Panc1 (cell line): ENCODE data around the gene INVS.

Experiments
- POLR2AphosphoS5 ChIP-seq: IDR thresholded peaks from 2 replicates; pipeline ENCODE4 v1.6.1; 2012; ENCODE audit warnings: mild to moderate bottlenecking, low read depth, low read length, moderate library complexity
- TF ChIP-seq, protein P1 (sequence below): fragments of 450-650 bp; IDR thresholded peaks from 2 replicates; pipeline ENCODE4 v1.5.1; 2017; ENCODE audit warnings: mild to moderate bottlenecking

DNA sequence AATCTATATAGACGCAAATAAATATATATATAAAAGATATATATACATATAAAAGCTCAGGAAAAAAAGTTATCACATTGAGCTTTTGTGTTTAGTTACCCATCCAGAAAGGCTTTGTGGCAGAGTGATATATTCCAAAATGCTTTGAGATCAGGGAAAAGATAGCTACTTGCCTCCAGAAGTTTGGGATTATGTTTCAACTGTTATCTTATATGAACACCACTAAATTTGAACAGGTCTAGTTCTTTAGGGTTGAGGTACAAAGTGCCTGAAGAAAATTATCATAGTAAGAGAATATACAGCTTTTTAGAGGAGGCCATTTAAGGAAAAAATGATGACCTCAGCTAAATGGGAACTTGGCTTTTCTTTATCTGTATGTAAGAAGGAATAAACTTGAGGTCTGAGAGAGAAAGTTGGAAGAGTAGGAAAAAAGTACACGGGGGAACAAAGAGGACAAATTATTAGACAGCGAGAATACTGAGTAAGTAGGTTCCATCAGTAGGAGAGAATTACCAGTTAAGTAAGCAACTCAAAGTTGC is 2.6 kb upstream of the INVS start:
- TF ChIP-seq, protein P1, sequence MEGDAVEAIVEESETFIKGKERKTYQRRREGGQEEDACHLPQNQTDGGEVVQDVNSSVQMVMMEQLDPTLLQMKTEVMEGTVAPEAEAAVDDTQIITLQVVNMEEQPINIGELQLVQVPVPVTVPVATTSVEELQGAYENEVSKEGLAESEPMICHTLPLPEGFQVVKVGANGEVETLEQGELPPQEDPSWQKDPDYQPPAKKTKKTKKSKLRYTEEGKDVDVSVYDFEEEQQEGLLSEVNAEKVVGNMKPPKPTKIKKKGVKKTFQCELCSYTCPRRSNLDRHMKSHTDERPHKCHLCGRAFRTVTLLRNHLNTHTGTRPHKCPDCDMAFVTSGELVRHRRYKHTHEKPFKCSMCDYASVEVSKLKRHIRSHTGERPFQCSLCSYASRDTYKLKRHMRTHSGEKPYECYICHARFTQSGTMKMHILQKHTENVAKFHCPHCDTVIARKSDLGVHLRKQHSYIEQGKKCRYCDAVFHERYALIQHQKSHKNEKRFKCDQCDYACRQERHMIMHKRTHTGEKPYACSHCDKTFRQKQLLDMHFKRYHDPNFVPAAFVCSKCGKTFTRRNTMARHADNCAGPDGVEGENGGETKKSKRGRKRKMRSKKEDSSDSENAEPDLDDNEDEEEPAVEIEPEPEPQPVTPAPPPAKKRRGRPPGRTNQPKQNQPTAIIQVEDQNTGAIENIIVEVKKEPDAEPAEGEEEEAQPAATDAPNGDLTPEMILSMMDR, result no peak
- TF ChIP-seq POLR2AphosphoS5, result no peak
